IMR-90 (cell line): ENCODE data around the gene PNCK. TPM values are rescaled to one million over a fixed set of nuclear protein-coding genes. Genes with fewer than 3 reads are reported as not detected.

Experiments used
- ATAC-seq: fragments of 200-7000 bp; cut with Tn5 transposase; 2 replicates; pipeline ENCODE4 v1.9.1; 2020; ENCODE audit warnings: low read depth, mild to moderate bottlenecking, moderate library complexity
- BruUV-seq: library from RNA; stranded (reverse); fragments of 400-500 nt; replicated peaks from 2 replicates; lab custom pipeline; 2021; lab: Mats Ljungman, UMichigan
- CTCF ChIA-PET: fragments of 300-600 bp; formaldehyde crosslinking; extraction: SDS; loops from one replicate; lab custom pipeline; 2021; ENCODE audit warnings: antibody characterized with exemption; lab: Yijun Ruan, JAX
- POLR2A ChIA-PET: fragments of 300-600 bp; sonication (Branson Sonifier 250); formaldehyde crosslinking; loops from one replicate; lab custom pipeline; 2022; ENCODE audit warnings: antibody characterized with exemption; ENCODE audit not compliant: unreplicated experiment; lab: Charles Lee
- DNase-seq: peaks from one replicate; pipeline ENCODE4 v3.0.0; 2013
- H2AFZ ChIP-seq: replicated peaks from 2 replicates; pipeline ENCODE3; 2013; ENCODE audit warnings: low read length, mild to moderate bottlenecking; ENCODE audit not compliant: poor library complexity
- H2AK5ac ChIP-seq: 2 replicates; pipeline ENCODE4 v1.6.1; 2013; ENCODE audit warnings: low read depth, low read length, inconsistent platforms
- H2AK9ac ChIP-seq: replicated peaks from 2 replicates; pipeline ENCODE3; 2013; ENCODE audit warnings: mild to moderate bottlenecking, low read depth, low read length, moderate library complexity; ENCODE audit not compliant: poor library complexity
- H2BK120ac ChIP-seq: 2 replicates; pipeline ENCODE4 v1.6.1; 2013; ENCODE audit warnings: low read depth, low read length, inconsistent platforms
- H2BK15ac ChIP-seq: 3 replicates; pipeline ENCODE4 v1.6.1; 2013; ENCODE audit warnings: low read depth, low read length, inconsistent platforms
- H2BK20ac ChIP-seq: 2 replicates; pipeline ENCODE4 v1.6.1; 2013; ENCODE audit warnings: low read depth, mild to moderate bottlenecking, inconsistent platforms, low read length, moderate library complexity
- H2BK5ac ChIP-seq: 2 replicates; pipeline ENCODE4 v1.6.1; 2013; ENCODE audit warnings: mild to moderate bottlenecking, low read depth, low read length, inconsistent platforms; ENCODE audit not compliant: poor library complexity, severe bottlenecking
- H3K14ac ChIP-seq: replicated peaks from 2 replicates; pipeline ENCODE4 v1.6.1; 2013; ENCODE audit warnings: low read depth, low read length, inconsistent platforms
- H3K18ac ChIP-seq: 2 replicates; pipeline ENCODE4 v1.6.1; 2013; ENCODE audit warnings: low read depth, low read length, control low read depth
- H3K23ac ChIP-seq: 2 replicates; pipeline ENCODE4 v1.6.1; 2013; ENCODE audit warnings: low read depth, low read length, inconsistent platforms
- H3K27ac ChIP-seq: 2 replicates; pipeline ENCODE4 v1.5.1; 2013; ENCODE audit warnings: mild to moderate bottlenecking, control low read depth, low read length; ENCODE audit not compliant: insufficient read depth
- H3K27me3 ChIP-seq: 2 replicates; pipeline ENCODE4 v1.6.1; 2013; ENCODE audit warnings: low read length; ENCODE audit not compliant: control insufficient read depth, insufficient read depth
- H3K36me3 ChIP-seq: 2 replicates; pipeline ENCODE4 v1.6.1; 2013; ENCODE audit warnings: low read length, mixed read lengths; ENCODE audit not compliant: control insufficient read depth, insufficient read depth
- H3K4ac ChIP-seq: 2 replicates; pipeline ENCODE4 v1.6.1; 2013; ENCODE audit warnings: low read depth, low read length, inconsistent platforms
- H3K4me1 ChIP-seq: 2 replicates; pipeline ENCODE4 v1.6.1; 2013; ENCODE audit warnings: low read length, mixed read lengths; ENCODE audit not compliant: control insufficient read depth, insufficient read depth
- H3K4me2 ChIP-seq: 2 replicates; pipeline ENCODE4 v1.6.1; 2013; ENCODE audit warnings: low read depth, mild to moderate bottlenecking, control low read depth, low read length, moderate library complexity
- H3K4me3 ChIP-seq: 2 replicates; pipeline ENCODE4 v1.5.1; 2013; ENCODE audit warnings: low read depth, mild to moderate bottlenecking, control low read depth, low read length, moderate library complexity; ENCODE audit not compliant: insufficient read depth
- H3K56ac ChIP-seq: 2 replicates; pipeline ENCODE4 v1.6.1; 2013; ENCODE audit warnings: low read length, inconsistent platforms; ENCODE audit not compliant: insufficient read depth; ENCODE audit errors: extremely low read depth
- H3K79me1 ChIP-seq, 2 experiments: 2 replicates each; pipeline ENCODE4 v1.6.1; 2013; ENCODE audit warnings: low read length in 2 of 2, inconsistent platforms in 1 of 2, low read depth in 1 of 2
- H3K9ac ChIP-seq: 2 replicates; pipeline ENCODE4 v1.6.1; 2013; ENCODE audit warnings: low read depth, low read length, control low read depth
- H3K9me1 ChIP-seq: 2 replicates; pipeline ENCODE4 v1.6.1; 2013; ENCODE audit warnings: low read length, inconsistent platforms; ENCODE audit not compliant: insufficient read depth
- H3K9me3 ChIP-seq: 2 replicates; pipeline ENCODE4 v1.6.1; 2013; ENCODE audit warnings: low read length; ENCODE audit not compliant: control insufficient read depth, insufficient read depth
- H4K20me1 ChIP-seq: 2 replicates; pipeline ENCODE4 v1.6.1; 2013; ENCODE audit warnings: low read length, inconsistent platforms; ENCODE audit not compliant: insufficient read depth
- H4K5ac ChIP-seq: 2 replicates; pipeline ENCODE4 v1.6.1; 2013; ENCODE audit warnings: mild to moderate bottlenecking, low read depth, low read length, control low read depth
- H4K8ac ChIP-seq, 2 experiments: 2 replicates each; pipeline ENCODE4 v1.6.1; 2013; ENCODE audit warnings: low read depth in 2 of 2, low read length in 2 of 2, control low read depth in 1 of 2, inconsistent platforms in 1 of 2
- H4K91ac ChIP-seq: 2 replicates; pipeline ENCODE4 v1.6.1; 2013; ENCODE audit warnings: low read depth, low read length, inconsistent platforms; ENCODE audit not compliant: insufficient read depth
- CEBPB ChIP-seq: IDR thresholded peaks from 2 replicates; pipeline ENCODE4 v1.6.1; 2012; ENCODE audit warnings: low read depth, low read length, improper control_type of control experiment
- CHD1 ChIP-seq: IDR thresholded peaks from 2 replicates; pipeline ENCODE4 v1.6.1; 2012; ENCODE audit warnings: low read depth, low read length, improper control_type of control experiment
- CTCF ChIP-seq: conservative IDR thresholded peaks from 2 replicates; pipeline ENCODE4 v1.5.1; 2012; ENCODE audit warnings: mild to moderate bottlenecking, low read depth, low read length, improper control_type of control experiment
- ELK1 ChIP-seq: fragments of 150-350 bp; IDR thresholded peaks from 2 replicates; pipeline ENCODE4 v1.6.1; 2016; ENCODE audit warnings: low read depth, mild to moderate bottlenecking, low read length, moderate library complexity, borderline replicate concordance
- FOS ChIP-seq: fragments of 150-350 bp; IDR thresholded peaks from 2 replicates; pipeline ENCODE4 v1.6.1; 2016; ENCODE audit warnings: low read depth, low read length
- MAFK ChIP-seq: IDR thresholded peaks from 2 replicates; pipeline ENCODE4 v1.6.1; 2012; ENCODE audit warnings: low read depth, low read length, improper control_type of control experiment
- MAZ ChIP-seq: IDR thresholded peaks from 2 replicates; pipeline ENCODE4 v1.6.1; 2012; ENCODE audit warnings: low read depth, mild to moderate bottlenecking, low read length, improper control_type of control experiment, moderate library complexity, borderline replicate concordance
- MXI1 ChIP-seq: IDR thresholded peaks from 2 replicates; pipeline ENCODE4 v1.6.1; 2012; ENCODE audit warnings: low read depth, mild to moderate bottlenecking, low read length, moderate library complexity, borderline replicate concordance
- NFE2L2 ChIP-seq: fragments of 150-350 bp; IDR thresholded peaks from 2 replicates; pipeline ENCODE4 v1.6.1; 2016; ENCODE audit warnings: low read depth, mild to moderate bottlenecking, low read length
- POLR2A ChIP-seq: IDR thresholded peaks from 2 replicates; pipeline ENCODE4 v1.6.1; 2012; ENCODE audit warnings: mild to moderate bottlenecking, low read depth, low read length
- RAD21 ChIP-seq: IDR thresholded peaks from 2 replicates; pipeline ENCODE4 v1.6.1; 2012; ENCODE audit warnings: low read length, improper control_type of control experiment
- RCOR1 ChIP-seq: IDR thresholded peaks from 2 replicates; pipeline ENCODE4 v1.6.1; 2012; ENCODE audit warnings: mild to moderate bottlenecking, low read length, improper control_type of control experiment; ENCODE audit not compliant: insufficient replicate concordance
- RFX5 ChIP-seq: IDR thresholded peaks from 2 replicates; pipeline ENCODE4 v1.8.0; 2012; ENCODE audit warnings: low read depth, mild to moderate bottlenecking, low read length, moderate library complexity
- SMC3 ChIP-seq: fragments of 150-350 bp; IDR thresholded peaks from 2 replicates; pipeline ENCODE4 v1.6.1; 2016; ENCODE audit warnings: low read depth, mild to moderate bottlenecking, antibody characterized with exemption, low read length, moderate library complexity
- USF2 ChIP-seq: fragments of 150-350 bp; IDR thresholded peaks from 2 replicates; pipeline ENCODE4 v1.6.1; 2017; ENCODE audit warnings: mild to moderate bottlenecking, antibody characterized with exemption, low read length, low read depth
- WGBS, 2 experiments: methylation state at CpG; one replicate each; pipeline versions ENCODE4 v1.1.5 to v1.1.7; 2013; ENCODE audit warnings: missing lambda C conversion rate in 2 of 2; ENCODE audit not compliant: insufficient read length in 1 of 2; ENCODE audit errors: extremely low coverage in 2 of 2; 5-methylcytosine and 5-hydroxymethylcytosine counted together
- dilution Hi-C: fragments of 300-500 bp; cut with HindIII; formaldehyde crosslinking; loops from one replicate; pipeline ENCODE4 v1.14.3; 2018; ENCODE audit warnings: low sequenced_read_pairs; ENCODE audit not compliant: unreplicated experiment
- in situ Hi-C: fragments of 300-500 bp; cut with MboI; formaldehyde crosslinking; loops from 3 replicates; pipeline ENCODE4 v1.14.3; 2019; ENCODE audit warnings: low sequenced_read_pairs, inconsistent platforms, mixed read lengths
- intact Hi-C: fragments of 100-400 bp; cut with micrococcal nuclease; formaldehyde crosslinking; loops from 2 replicates; pipeline ENCODE4 v1.10.0; 2022
- polyA plus RNA-seq, 3 experiments: library from polyadenylated mRNA; depleted of rRNA; stranded (reverse); fragments of >200 nt; gene quantifications; 2 replicates each; pipeline ENCODE4 v1.2.3, GENCODE V29; 2012; ENCODE audit warnings: low replicate concordance in 1 of 3
- total RNA-seq: library from RNA; depleted of rRNA; stranded (reverse); fragments of >200 nt; gene quantifications from 2 replicates; pipeline ENCODE4 v1.2.3, GENCODE V29; 2012

The PNCK gene
- total and polyA plus RNA-seq, 2 of the 4 experiments (the other 2 are of a cell fraction) = 0.18 to 0.22 TPM

- H2BK120ac ChIP-seq = no peak overlapping the region
- in situ Hi-C loops (no loop called here), intact Hi-C loops (no loop called here), dilution Hi-C loops (no loop called here)
- H2AFZ ChIP-seq = no peak overlapping the region
- peaks cover 12% of the 10 kb centered on the region for H4K20me1 ChIP-seq
- 71% methylated on average over 5 of the region's 14 CpGs; no CpG with 5 or more reads in 1 of the 2 experiments for WGBS, 2 experiments
- H3K36me3 ChIP-seq = peaks cover 5% of the 10 kb centered on the region
- no TSS peak for BruUV-seq
- no peak overlapping the region for H4K91ac ChIP-seq
- no peaks in the 10 kb centered on the region for H3K9me3 ChIP-seq
- ATAC-seq = no peak
- H3K4me2 ChIP-seq = no peak overlapping the region
- DNase-seq = no peak
- no peak overlapping the region for H2BK15ac ChIP-seq
- ChIA-PET POLR2A (interaction anchor here (0.6 kb wide), 1 partner anchor 12 kb away, joined by 3 read pairs; no protein-coding TSS in a partner anchor), CTCF (no interaction called here)
- 0 out of 4 replicates have a peak, but pooled peaks cover 0 to 6% of the 10 kb centered on the region in 2 experiments for H3K79me1 ChIP-seq
- H3K9me1 ChIP-seq = peaks cover 5% of the 10 kb centered on the region; the same call in 1 of the 2 replicates
- H3K27me3 ChIP-seq = no peaks in the 10 kb centered on the region; the same call in 1 of the 2 replicates
- no peak overlapping the region for H3K23ac ChIP-seq
- no peak overlapping the region for H4K5ac ChIP-seq
- no peak overlapping the region for H3K4ac ChIP-seq
- H3K4me3 ChIP-seq = no peak overlapping the region
- peaks cover 9% of the 10 kb centered on the region for H3K4me1 ChIP-seq
- no peak overlapping the region for H2AK5ac ChIP-seq
- H3K27ac ChIP-seq = no peak overlapping the region
- no peak overlapping the region for H3K56ac ChIP-seq
- TF ChIP-seq SMC3 (no peak), FOS (no peak), USF2 (no peak), MXI1 (no peak), CEBPB (no peak), POLR2A (no peak), MAFK (no peak), NFE2L2 (no peak), ELK1 (no peak), MAZ (no peak), CHD1 (no peak), RCOR1 (no peak), RFX5 (no peak), CTCF (no peak), RAD21 (no peak)
- no peak overlapping the region for H4K8ac ChIP-seq
- H2AK9ac ChIP-seq = no peak overlapping the region
- no peak overlapping the region for H3K18ac ChIP-seq
- no peak overlapping the region for H2BK5ac ChIP-seq
- no peak overlapping the region for H3K14ac ChIP-seq
- no peak overlapping the region for H3K9ac ChIP-seq
- no peak overlapping the region for H2BK20ac ChIP-seq
These were observed 16.9 kb upstream of the PNCK start for GRCh38 chrX:153690466-153690865.
